ENCODE data around the gene PITPNM3.

Gene PITPNM3

DNA sequence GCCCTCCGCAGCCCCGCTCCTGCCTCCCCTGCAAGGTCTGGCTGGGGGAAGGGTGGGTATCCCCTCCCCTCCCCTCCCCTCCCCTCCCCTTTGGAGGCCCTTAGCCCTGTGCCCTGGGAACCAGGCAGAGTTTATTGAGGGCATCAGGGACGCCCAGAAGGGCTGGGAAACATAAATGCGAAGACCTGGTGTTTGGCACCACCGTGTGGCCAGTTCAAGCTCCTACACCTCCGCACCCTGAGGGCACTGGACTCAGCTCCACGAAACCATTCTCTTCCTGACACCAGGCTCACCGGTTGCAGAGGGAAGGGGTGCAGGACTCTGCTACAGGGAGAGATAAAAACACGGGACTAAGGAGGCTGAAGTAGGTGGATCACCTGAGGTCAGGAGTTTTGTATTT, 120.4 kb downstream of the PITPNM3 start:
- DNase-seq = peak; percentile 58

DNA sequence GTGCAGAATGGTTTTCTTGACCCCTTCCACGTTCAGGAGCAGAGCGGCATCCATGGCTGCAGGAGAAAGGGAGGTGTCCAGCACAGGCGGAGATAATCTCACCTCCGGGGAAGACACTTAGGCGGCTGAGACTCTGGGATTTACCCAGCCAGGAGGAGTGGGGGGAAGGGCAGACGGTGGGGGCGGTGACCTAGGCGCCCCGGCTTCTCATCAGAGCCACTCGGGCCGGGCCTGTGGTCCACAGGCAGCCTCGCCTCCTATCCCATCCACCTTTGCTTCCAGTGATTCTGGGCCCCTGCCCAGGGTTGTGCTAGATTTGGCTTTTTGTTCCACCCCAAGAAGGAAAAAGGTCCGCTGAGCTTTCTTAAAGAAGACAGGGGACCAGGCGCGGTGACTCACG, 121.3 kb downstream of the PITPNM3 start, which contains the start of gene AIPL1:
AIPL1 (minus strand) TSS at position 71 of the 400 bp plus-strand sequence; CDS start at position 54, 17 bp downstream.
- DNase-seq = no peak

DNA sequence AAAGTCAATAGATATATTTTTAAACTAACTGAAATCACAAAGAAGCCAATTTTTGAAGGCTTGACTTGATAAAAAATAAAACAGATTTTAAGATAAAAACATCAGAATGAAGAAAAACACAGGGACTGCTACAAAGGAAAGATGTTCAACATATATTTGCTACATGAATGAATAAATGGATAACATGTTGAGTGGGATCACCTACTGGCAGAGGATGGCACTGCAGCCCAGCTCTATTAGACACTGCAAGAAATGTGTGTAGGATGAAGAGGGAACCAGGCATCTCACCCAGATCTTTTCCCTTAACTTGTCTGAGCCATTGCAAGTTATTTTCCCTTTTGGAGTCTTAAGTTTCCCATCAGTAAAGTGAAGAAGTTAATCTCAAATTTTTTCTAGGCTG, 125.6 kb downstream of the PITPNM3 start:
- DNase-seq = peak; percentile 5

DNA sequence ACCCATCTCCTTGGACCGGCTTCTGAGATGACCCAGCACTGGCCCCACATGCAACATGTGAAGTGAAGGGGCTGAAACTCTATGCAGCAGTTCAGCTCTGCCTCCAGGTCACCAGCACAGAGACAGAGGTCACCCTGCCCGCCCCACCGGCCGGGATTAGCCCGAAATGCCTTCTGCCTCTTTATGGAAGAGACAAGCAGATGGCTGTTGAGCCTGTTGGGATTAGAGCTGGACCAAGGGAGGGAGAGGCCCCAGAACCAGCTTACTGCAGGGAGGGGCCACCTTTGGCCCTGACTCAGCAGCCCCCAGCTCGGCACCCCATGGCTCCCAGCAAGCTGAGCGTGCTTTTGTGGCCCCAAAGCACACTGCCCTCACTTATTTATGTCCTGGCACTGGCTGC, 127.1 kb downstream of the PITPNM3 start:
- DNase-seq = no peak

DNA sequence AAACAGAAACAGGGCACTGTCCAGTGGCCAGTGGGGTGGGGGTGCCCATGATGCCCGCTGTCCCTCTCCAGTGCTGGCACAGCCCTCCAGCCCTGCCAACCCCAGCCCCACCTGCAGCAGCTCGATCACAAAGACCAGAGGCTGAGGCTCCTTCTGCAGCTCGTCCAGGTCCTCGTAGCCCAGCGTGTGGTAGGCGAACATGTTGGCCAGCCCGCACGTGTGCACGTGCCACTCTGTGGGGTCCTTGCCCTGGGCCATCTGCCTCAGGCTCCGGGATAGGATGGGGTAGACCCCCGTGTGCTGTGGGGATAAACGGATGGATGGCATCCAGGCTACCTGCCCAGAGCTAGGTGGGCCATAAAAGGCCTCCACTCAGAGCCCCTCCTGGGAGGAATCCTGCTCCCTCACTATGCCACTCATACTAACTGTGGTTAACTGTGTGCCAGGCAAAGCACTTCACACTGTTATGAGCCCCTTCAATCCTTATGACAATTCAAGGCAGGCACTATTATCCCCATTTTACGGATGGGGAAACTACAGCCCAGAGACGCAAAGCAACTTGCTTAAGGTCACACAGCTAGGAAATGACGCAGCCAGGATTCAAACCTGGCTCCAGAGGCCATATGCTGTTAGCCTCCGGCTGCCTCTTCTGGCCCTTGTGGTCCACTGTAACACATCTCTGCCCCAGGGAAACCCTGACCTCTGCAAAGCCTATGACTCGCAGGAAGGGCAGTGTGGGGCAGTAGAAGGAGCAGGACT, 128.0 kb downstream of the PITPNM3 start:
- DNase-seq = no peak

DNA sequence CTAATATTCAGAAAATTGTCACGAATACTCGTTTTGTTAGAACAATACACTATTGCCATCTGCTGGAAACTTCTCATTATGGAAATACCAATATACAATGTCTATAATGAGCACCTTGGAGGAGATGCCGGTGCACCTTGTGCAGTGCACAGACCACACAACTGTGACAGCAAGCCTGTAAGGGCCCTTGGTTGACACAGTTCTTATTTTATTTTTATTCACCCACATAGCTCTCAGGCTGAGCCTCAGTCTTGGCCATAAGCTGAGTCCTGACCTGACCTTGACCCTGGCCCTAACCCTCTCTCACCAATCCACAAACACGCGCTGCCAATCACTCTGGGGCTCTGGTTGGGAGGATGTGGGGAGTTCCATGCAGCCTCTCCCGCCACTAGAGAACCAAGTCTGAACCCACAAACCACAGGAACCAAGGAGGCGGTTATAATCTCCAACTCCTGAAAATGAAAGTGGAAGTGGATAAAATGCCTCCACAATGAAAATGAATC, 129.0 kb downstream of the PITPNM3 start:
- no peak for DNase-seq

DNA sequence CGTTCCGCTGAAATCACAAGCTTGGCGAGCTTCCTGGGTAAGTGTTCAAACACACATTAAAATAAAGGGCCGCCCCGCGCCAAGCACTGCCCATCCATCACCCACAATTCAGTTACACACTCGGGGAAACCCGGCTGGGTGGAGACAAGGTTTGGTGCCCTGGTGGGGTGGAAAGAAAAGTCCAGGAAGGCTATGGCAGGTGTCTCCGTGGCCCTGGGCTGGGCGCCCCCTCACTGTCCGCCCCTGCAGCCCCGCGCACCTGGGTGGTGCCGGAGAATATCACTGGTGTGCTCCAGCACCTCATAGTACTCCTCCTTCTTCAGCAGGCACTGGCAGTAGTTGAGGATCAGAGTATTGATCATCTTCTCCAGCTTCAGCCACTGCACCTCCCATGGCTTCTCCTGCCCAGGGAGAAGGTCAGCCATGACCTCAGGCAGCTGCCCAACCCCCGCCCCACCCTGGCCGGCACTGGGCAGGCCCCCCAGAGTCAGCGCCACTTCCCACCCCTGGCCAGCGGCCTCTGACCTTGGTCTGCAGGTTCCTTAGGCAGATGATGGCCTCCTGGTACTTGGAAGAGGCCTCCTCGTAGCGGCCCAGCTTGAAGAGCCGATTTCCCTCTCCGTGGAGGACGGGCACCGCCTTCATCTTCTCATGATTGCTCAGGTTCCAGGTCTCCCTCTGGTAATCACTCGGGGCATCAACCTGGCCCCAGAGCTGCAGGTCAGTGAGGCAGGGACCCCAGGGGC, 129.8 kb downstream of the PITPNM3 start:
- DNase-seq = no peak

DNA sequence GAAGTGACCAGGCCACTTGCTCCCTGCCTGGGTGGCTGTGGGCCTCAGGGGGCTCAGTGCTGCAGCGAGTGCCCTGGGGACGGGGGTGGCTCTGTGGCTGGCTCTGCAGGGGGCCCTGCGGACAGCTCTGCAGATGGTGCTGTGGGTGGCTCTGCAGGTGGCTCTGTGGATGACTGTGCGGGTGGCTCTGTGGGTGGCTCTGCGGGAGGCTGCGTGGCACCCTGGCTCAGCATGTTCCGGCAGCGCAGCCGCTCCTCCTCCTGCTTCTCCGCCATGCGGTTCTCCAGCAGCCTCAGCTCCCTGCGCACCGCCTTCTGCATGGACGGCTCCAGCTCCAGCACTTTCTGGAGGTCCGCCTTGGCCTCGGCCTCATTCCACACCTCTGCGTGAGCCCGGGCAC, 130.9 kb downstream of the PITPNM3 start:
- DNase-seq = no peak

DNA sequence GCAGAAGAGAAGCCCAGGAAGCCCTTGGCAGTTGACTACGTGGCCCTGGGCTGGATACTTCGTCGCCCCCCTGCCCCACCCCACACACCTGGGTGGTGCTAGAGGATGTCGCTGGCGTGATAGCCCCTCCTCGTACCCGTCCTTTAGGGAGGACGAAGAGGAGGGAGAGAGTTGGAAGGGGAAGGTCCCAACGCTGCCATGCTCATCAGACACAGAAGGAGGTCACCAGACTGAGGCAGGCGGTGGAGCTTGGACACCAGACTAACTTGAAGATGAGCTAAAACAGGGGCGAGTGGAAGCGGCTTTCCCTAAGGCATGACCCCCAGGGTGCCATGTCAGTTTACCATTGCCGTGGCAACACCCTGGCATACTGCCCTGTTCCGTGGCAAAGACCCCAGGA, 132.4 kb downstream of the PITPNM3 start:
- no peak for DNase-seq

DNA sequence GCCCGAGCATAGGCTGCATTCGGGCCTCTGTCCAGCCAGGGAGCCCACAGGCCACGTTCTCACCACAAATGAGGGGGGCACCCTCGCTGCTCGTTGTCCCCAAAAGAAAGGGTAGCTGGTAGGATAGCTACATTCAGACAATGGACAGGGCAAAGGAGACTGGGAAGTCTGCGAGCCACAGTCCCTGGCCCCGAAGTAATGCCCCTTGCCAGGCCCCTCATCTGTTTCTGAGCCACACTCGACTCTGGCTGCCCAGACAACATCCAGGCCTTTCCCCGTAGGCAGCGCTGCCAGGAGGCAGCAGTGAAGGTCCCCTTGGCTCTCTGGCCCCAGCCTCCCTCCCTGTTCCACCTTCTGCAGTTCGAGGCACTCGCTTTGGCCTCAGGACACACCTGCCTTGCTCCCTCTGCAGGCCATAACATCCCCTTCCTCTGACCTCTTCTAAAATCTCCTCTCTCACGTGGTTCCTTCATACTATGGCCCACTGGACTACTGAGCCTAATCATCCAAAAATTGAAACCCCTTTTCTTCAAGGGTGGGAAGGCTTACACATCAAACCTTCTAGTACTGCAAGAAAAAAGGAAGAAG, 133.6 kb downstream of the PITPNM3 start:
- no peak for DNase-seq

DNA sequence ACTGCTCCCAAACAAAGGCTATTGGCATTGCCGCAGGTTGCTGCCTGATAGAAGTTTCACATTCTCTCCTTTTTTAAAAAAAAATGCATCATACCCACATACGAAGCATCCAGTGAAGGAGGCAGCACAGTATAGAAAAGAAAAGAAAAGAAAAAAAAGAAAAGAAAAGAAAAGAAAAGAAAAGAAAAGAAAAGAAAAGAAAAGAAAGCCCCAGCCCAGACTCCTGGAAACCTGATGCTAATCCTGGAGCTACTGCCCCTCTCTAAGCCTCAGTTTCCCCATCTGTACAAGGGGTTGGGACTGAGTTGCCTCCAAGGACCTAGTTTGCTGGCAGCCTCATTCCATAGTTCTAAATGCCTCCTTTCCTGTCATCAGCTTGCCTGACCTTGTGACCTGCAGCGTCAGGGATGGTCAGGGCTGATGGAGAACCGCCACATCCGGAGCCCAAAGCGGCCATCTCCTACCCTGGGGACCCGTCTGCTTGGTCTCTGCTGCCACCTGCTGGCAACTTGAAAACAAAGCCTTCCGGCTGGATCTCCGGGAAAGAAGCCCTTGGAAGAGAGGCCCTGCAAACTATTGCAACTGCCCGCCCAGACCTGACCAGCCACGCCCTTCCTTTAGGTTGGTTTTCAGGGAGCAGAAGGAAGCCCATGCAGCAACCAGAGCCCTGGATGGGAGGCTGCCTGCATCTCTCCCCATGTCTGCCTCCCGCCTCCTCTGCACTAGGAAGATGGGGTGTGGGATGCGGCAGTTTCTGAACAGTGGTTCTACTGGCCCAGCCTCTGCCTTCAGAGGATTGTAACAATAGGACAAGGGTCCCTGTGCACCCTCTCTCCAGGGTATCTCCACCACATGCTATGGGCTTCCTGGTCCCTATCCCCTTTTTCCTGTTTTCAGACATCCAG, 134.4 kb downstream of the PITPNM3 start:
- DNase-seq = peak; percentile 66

DNA sequence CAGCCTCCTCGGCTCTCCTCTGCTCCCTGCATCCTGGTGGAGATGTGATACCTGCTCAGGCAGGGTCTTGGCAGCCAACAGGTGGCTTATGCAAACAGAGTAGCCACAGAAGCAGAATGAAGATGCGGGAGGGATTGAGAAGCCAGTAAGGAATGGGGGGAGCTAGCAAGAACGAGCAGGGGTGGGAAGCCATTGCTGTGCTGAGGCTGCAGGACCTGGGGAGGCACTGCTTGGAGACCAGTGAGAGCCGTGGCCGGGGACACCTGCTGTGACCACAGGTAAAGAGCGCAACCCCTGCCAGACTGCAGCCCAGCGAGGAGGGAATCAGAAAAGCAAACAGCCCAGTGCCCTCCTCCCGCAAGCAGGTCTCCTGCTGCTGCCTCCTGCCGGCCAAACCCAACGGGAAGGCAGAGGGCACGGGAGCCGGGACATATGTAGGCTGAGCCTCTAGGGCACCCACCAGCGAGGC, 136.1 kb downstream of the PITPNM3 start:
- peak; percentile 9 for DNase-seq

DNA sequence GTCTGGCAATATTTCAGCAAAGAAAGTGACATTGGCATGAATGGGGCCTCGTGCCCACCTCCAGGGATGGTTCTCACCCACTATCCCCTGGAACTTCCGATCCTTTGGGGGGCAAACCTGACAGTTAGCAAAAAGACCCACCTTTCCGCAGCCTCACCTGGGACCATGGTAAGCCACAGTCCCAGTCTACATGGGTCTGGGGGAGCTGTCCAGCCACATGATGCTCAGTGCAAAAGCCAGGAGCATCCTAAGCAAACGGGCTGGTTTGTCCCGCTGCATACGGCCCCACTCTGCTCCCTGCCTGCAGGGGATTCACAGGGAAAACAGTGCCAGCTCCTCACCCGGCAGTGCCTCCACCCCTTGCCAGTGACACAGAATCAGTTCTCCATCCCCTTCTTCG, 140.7 kb downstream of the PITPNM3 start:
- no peak for DNase-seq

DNA sequence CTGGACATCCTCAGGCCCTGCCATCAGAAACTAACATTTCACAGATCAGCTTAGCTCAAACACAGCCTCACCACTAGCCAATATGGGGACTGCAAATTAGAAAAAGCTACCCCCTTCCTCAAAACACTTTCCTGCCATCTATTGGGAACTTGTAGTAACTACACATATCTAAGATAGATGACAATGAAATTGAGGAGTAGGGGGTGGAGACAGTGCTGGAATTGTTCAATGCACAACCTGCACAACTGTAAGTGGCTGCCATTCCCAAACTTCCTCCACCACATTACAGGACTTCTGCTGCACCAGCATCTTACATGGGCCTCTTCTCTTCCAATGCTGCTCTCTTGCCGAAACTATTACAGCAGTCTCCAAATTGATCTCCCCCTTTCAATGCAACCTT, 143.3 kb downstream of the PITPNM3 start:
- DNase-seq = peak; percentile 46

DNA sequence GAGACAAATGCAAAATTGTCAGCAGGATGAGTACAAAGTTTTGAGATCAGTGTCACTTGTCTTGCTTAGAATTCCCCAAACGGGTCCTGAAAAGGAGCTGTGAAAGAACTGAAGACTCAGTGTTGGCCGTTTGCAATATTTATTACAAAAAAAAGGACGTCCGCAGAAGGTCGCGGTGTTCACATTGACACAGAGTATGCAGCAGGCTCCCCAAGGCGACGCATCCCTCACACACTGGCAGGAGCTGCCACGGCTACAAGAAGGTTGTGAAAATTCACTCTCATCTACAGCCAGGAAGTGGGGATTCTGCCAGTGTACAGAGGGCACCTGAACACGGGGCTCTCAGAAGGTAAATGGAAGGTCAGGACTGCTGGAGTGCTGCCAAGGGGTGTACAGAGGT, 147.6 kb downstream of the PITPNM3 start:
- no peak for DNase-seq

DNA sequence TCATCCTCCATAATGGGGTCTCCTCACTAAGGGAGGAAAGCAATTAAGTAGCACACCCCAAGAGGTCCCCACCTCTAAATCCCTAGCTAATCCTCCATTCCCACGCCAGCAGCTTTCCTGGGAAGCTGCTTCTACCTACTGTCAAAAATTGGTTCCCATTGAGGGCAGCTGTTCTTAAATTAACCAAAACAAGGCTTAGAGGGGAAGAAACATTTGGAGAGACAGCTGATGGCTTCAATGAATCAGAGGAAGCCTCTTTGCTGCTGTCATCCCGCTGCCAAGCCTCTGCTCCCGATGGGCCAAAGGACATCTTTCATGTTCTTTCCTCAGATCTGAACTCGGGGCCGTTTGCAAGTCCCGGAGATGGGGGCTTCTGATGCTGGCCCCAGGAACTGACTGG, 148.1 kb downstream of the PITPNM3 start:
- DNase-seq = no peak

DNA sequence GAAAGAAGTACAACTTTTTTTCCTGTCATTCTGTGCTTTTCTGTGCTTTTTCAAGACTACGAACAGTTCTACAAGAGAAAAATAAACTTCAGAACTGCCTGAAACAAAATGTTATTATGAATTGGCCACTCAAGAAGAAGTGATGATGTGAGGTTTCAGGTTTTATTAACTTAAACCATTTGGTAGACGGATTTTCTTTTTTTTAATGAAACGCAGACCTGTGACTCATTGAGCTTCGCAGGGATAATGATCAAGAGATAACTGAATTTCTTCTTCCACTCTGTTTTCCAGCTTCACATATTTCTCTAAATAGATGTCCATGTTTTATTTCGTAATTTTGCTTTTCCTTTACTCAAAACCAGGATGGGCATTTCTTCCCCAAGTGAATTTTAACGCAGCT, 154.1 kb downstream of the PITPNM3 start:
- DNase-seq = no peak

Data from hematopoietic multipotent progenitor cell treated with erythropoietin and hydrocortisone succinate and interleukin-3 and kit ligand, for 8 days (in vitro differentiated cells).